ENCODE data around the gene SLC40A1.

Gene SLC40A1

DNA sequence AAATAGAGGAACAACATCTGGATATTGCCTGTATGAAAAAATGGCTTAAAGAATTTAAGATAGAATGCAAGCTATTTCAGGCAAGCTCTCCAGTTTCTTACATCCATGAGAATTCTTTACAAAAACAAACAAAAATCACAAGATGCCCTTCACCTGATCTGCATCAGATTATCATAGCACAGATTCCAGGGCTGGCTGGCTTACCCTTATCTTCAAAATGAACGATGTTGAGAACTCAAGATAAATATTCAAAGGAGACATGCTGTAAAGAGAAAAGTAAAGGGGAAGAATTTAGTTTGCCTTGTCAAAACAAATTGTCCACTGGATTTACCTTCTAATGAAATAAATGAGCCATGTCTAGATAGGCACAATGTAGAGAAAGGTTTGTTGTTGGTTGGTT is 18.7 kb upstream of the SLC40A1 start:
- DNase-seq: no peak

DNA sequence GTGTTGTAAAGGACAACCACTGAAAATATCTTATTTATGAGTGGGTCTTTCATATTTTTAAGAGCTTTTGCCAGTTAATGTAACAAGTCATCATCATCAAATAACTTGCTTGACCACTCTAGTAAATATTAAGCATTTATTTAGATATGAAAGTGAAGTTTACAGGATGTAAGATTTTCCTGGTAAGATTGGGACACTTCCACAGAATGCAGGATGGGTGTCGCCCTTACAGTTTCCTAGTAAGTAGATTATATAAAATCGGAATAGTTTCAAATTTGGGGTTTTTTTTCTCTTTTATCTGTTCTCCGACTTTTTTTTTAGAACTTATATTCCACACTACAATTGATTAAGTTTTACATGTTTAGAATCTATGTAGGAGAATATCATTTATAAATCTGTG is 14.8 kb upstream of the SLC40A1 start:
- no peak for DNase-seq

DNA sequence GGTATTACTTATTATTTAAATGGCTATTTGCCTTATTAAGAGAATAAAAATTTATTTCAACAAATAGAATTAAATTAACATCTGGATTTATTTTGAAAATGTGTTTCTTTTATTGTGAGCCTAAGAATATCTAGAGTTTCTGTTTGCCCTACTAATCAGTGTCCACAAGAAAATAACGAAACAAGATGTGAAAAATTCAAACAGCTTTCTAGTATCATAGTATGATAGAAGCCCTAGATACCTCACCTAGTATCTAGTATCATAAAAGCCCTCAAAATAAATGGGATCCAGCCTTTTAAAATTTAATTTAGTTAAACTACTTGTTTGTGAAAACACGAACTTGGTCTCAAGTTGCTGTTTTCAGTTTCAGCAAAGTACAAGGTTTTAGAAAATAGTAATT is 13.7 kb upstream of the SLC40A1 start:
- DNase-seq: no peak

DNA sequence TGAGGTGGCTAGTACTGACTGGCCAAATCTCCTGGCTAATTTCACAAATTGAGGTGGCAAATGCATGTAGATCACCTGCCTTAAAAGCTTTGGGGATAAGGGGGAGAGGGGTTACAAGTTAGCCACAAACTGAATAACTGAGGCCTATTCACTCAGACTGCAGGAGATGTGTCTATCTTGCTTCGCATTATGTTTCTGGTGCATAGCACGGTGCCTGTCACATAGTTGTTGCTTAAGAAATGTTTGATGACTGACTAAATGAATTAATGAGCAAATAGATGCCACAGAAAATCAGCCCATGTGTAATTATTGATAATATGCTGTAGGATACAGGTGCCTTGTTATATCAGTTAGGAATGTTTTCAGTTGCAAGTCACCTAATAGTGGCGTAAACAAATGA is 12.5 kb upstream of the SLC40A1 start:
- no peak for DNase-seq

DNA sequence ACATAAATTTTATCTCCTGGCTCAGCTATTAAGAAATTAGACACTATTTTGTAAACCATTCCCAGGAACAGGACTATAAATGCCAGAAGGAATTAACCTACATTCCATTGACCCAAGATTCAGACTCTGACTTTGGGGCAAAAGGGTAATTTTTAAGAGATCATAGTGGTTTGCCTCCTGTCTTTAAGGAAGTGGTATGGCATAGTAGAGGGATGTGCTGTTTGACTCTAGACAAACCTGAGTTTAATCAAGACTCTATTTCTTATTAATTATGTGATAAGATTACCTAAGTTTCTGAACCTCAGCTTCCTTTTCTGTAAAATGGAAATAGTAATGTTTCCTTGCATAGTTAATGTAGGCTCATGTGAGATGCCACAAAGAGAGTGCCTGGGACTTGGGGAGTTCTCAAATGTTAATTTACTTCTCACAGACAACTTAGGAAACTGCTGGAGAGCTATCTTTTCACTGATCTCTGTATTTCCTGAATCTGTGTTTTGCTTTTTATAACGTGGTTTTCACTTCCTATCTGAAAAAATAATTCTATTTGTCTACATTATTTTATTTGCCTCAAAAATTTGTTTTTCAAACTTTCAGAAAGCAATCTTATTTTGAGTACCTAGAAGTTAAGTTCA is 11.9 kb upstream of the SLC40A1 start:
- DNase-seq: no peak

DNA sequence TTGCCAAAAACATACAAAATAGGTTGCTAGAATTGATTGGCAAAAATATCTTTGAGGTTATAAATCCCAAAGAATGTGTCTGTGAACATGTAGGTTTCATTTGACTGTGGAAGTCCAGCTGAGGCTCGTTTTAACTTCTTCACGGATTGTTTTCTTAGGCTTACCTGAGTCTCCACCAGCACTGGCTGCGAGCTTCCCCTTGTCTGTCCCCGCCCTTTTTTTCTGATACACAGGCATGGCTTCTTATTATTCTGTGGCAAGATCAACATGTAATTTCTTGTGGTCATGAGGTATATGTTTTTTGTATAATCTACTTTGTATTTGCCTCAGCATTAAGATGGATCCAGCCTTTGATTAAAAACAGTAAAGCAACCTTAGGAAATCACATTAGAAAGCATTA is 7.2 kb upstream of the SLC40A1 start:
- no peak for DNase-seq

DNA sequence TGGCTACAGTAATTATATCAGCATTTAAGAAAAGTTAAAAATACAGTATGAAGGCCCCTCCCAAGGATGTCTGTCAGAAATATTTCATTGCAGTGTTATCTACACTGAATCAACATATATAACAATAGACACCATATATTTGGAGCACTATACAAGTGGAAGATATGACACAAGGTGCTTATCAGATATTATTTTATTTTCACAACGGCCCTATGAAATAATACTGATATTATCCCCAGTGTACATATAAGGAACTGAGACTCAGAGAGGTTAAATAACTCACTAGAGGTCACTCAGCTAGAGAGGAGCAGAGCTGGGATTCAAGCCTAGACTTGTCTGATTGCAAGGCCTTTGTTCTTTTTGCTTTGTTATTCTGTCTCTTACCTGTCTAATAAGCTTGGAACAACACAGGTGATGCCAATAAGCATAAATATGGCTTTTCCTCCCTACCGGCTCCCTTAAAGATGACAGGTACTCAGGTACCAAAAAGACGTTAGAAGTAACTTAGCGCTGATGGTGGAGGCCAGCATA is 4.7 kb upstream of the SLC40A1 start:
- no peak for DNase-seq

DNA sequence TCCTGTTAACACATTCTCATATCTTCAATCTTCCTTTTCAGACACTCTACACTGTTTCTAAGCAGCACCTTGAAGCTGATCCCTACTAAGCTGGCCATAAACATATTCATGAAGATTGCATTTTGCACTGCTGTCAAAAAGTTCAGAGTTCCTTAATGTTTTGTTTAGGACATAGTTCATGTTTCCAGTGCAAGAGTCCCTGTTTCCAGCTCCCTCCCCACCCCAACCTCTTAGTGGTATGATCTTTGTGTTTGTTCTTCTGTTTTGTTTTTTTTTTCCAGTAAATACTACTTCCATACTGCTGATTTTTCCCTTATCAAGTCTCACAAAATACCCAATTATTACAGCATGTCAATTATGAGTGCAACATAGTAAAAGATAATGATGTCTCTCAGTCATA is 4.1 kb upstream of the SLC40A1 start:
- no peak for DNase-seq

DNA sequence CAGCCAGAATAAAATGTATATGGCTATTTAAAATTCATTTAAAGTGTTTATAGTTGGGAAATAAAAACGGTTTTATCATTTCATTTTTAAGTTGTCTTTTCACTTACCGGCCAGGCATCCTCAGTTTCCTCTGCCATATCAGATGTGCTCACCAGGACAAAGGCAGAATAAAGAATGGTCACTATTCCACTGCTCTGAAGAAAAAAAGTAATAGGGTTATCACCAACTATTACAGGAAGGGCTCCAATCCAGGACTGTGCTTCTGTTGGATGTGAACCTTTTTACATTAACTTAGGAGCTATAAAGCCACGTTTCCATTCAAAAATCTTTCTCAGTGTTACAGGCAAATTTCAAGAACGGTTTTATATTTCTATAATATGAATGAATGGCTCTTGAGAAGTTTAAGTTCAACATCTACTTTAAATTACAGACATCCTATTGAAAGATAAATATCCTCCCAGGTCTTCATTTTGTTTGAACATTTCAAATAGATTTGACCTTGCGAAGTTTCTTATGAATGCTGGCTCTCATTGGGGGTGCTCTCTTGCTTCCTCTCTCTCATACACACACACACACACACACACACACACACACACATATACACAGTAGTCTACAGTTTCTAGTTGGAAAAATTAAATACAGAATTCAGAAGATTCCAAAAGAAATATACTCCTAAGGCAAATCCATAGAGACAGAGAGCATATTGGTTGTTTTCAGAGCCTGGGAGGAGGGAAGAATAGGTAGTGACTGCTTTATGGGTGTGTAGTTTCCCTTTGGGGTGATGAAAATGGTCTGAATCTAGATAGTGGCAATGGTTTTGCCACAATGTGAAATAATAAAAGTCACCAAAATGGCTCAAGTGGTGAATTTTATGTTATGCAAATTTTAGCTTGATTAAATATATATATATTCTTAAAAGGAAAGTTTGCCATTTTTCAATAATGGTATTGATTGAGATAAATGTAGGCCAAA is 2.9 kb upstream of the SLC40A1 start:
- DNase-seq: no peak

DNA sequence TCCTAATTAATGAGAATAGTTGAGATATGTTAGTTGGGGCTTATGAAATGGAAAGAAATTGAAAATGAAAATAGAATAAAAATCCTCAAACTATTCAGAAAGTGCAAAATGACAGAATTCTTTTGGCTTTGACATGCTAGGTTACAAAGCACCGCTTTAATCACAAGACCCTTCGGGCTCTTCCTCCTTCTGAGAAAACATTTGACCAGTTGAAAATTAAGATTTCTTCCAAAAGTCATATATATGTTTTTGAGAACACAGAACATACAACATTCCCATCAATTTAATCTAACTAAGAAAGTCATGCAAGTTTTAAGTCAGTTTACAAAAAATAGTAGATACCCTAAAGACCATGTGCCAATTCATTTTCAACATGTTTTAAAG is 2.2 kb upstream of the SLC40A1 start:
- no peak for DNase-seq

DNA sequence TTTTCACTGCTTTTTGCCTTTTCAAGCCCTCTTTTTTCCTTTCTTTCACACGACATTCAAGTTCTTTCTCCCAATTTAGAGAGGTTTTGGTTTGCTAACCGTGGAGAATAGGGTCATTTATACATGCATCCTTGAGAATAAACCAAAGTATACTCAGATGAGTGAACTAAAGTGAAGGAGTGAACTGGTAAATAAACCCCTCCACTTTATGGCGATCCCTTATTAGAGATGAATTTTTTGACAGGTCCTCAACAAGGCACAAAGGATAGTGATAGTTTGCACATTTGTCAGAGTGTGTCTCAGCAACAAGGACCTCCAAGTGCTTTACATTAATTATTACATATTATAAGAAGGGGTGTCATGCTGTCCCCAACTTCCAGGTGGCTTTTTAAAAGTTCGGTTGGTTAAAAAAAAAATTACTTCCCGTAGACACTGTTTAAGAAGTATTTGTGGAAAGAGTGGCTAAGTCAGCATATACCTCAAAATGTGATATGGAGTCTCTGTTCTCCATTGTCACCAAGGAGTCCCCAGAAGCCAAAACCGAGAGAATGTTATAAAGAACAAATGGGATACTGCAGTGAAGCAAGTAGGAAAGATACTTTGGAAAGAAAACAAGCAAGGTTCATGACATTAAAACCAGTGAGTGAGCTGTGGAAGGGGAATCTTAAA is 1.7 kb upstream of the SLC40A1 start:
- no peak for DNase-seq

DNA sequence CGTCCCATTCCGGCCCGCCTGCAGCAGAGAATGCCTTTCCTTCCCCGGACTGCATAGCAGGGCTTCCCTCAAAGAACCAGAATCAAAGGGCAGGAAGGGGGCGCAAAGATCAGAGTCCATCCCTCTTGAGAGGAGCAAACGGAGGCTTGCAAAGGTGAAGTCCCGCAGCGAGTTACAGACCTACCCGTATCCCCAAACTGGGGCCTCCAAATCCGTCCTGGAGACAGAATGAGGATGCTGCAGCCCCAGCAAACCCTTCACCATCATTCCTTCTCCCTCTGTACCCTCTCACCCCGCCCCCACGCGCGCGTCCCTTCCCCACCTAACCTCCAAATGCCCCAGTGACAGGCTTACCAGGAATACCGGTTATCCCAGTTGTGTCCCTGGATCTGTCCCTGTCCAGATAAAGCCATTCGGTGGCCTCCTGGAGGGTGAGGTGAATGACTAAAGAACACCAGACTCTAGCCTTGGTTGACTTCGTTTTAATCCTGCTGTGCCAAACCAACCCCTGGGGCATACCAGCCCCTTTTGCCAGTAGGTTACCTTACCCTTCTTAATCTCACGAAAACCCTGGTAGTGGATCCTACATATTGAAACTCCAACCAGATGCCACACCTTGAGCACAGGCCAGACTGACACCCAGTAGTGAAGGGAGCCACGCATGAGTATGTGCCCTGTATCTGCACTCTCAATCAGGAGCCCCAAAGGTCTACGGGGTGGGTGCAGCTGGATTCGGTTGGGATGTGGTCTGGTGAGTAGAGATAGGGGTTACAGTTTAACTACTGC is 961 bp upstream of the SLC40A1 start:
- DNase-seq: no peak

DNA sequence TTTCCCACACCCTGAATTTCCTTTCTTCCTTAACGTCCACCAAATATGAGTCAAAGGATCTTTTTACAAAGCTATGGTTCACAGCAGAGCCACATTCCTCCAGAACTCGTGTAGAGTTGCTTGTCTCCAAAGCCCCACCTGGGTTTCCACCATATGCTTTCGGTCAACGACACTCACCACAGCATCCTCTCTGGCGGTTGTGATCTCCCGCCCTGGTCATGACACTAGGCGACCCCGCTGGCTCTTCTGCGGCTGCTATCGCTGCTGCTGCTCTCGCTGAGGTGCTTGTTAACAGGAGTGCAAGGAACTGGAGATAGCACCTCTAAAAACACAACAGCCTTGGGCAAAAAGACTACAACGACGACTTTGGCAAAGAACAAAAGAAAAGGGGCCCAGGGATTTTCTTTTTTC is 340 bp downstream of the SLC40A1 start:
- no peak for DNase-seq

DNA sequence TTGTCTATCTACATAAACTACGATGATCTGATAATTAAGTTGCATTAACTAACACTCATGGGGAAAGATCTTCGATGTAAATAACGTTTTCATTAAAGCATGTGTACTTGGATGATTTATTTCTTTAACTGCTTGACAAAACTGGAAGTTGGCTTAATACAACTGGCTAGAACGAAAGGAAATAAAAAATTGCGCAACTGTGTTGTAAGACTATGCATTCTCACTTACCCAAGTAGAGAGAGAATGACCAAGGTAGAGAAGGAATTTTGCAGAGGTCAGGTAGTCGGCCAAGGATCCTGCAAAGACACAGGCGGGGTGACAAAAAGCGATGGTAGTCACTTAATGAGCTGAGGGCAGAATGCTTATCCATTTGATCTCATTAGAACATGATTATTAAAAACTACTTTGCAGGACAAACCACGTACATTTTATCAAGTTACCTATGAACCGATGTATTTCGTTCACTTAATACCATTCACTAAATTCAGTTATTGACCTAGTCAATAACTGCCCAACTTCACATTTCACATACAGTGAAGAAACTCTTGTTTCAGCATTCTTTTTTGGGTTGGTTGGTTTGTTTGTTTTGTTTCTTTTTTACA is 900 bp downstream of the SLC40A1 start:
- DNase-seq: no peak

DNA sequence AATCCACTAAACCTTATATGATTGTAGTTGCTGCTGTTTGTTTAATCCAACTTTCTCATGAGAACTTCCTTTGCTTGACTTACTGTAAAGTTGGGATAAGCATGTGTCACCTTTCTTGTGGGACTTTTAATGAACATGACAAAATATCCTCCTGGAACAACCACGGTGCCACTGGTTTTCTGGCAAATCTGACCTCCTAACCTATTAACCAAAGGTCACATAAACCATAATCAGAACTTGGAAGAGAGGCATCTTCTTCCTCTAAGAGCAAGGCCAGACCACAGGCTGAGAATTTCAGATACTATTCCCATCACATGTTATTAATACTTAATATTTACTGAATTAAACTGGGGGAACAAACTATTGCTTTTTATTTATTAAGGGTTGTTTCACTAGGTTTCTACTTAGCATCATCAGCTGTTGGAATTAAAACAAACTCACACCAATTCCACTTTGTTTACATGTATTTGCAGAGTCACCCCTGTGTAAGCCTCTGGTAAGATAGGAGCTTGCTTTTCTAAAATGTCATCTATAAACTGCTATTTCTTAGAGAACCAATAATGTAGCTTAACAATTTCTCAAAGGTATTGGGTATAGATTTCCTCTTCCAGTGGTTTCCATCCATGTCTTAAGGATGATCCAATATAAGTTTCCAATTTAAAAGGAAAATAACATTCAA is 2.2 kb downstream of the SLC40A1 start:
- DNase-seq: no peak

DNA sequence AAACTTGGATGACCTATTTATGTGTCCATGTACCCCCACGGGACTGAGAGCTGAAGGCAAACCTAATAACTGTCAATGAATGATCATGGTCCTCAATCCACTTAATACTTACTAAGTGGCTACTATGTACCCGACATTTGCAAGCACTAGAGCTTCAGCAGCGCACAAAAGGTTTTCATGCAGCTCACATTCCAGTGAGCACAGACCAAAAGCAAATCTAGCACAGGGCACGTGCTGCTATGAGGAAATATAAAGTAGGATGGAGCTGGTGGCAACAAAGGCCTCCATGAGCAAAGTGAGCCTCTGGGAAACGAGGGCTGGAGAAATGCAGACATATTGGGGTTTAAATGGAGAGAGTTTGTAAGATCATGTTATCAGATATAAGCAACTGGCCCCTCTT is 3.5 kb downstream of the SLC40A1 start:
- DNase-seq: no peak

DNA sequence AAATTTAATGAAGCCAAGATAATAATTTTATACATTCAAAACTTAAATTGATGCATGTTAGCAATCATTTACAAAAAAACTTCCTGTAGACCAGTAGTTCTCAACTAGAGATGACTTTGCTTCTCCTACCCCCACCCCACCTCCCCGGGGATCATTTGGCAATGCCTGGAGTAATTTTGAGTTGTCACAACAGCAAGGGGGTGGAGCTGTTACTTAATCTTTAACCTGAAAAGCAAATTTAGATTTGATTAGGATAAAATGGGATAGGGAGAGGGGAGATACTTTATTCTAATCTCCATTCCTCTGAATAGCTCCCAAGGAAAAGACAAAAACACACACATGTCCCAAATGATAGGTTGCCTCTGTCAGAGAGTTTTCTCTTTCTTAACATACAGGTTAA is 4.2 kb downstream of the SLC40A1 start:
- no peak for DNase-seq

DNA sequence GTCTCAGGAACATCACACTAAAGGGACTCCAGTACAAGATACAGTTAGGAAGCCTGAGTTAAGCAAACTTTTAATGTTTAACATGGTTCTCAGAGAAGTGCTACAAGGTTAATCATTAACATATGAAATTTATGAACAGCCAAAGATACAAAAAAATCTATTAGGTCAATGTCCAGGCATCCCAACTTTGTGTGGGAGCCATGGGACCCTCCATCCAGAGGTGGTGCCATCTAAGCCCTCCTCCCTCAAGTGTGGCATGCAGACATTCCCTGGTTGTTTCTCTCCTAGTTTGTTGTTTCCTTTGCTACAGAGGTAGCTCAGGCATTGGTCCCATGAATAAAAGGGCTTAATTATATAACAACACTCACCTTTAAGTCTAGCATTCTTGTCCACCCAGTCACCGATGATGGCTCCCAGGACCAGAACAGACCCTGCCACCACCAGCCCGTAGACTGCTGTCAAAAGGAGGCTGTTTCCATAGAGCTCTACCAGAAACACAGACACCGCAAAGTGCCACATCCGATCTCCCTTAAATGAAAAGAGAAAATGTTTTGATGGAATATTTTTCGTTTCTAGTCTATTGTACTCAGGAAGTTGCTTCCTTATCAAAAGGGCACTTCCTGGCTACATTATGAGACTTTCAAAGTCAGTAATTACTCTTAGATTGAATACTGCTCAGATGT is 5.7 kb downstream of the SLC40A1 start:
- no peak for DNase-seq

DNA sequence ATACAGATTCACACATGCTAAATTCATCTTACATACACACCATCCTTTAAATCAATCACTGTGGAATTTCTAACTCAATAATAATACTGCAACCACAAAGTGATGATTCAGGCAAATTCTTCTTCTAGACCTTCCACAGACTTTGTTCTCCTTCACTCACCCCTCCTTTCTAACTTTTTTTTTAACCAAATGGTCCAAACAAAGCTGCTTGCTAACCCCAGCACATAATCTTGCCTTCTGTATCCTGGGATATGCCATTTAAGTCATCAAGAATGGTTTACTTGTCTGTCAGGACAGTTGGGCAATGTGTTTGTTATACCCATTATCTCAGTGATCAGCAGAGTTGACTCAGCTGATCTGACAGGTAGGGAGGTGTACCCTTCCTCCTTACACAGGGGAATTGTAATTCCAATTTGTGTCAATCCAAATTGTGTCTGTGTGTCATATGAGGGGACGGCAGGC is 10.0 kb downstream of the SLC40A1 start:
- DNase-seq: no peak

DNA sequence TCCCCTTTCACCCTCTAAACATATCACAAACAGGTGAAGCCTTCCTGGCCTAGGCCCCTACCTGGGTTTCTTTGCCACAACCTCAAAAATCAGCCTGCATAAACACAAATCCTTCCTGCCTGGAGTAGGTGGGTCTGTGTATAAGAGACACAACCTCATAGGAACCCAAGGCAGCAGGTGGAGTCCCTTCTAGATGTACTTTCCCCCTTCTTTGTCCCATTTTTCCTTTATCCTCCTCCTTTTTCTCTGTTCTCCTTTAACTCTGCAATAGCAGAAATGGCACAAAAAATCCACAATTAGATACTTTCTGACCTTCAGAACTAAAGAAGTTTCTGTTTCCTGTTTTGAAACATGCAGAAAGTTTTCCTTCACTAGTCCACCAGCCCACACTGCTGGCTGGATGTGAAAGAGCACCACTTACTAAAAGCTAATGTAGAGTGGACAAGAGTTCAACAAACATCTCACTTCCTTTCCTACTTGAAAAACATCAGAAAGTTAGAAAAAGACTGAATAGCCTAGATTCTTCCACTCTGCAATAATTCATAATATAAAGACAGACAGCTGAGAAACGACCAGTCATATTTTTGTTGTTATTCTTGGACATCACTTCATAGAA is 11.2 kb downstream of the SLC40A1 start:
- DNase-seq: no peak

DNA sequence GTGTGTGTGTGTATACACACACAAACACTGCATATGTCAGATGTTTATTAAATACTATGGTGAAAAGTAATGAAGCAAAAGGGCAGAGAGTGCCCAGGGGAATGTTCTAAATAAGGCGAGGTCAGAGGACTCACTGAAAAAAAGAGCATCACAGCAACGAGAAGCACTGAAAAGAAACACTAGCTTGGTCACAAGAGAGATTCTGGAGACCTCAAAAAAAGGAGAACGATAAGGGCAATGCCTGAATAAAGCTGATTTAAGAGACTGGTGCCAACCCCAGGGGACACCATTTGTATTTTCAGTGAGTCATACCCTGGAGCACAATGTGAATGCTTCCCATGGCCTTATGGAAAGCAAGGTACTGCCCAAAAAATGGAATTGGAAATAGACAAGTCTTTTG is 14.5 kb downstream of the SLC40A1 start:
- no peak for DNase-seq
